Astrocyte (in vitro differentiated cells and primary cell): ENCODE data around the gene LRRC4C. TPM values are rescaled to one million over a fixed set of nuclear protein-coding genes. Genes with fewer than 3 reads are reported as not detected.

ENCODE experiments used
- DNase-seq: peaks from one replicate; pipeline ENCODE4 v3.0.0-alpha.2; 2010; ENCODE audit warnings: low read depth
- FAIRE-seq: peaks from 2 replicates; lab custom pipeline; 2011; peaks lifted over from hg19 to GRCh38; lab: Jason Lieb, UNC
- H2AFZ ChIP-seq: 2 replicates; pipeline ENCODE4 v1.6.0; 2012; ENCODE audit warnings: low read depth, low read length, inconsistent platforms
- H3K27ac ChIP-seq: 2 replicates; pipeline ENCODE4 v1.5.1; 2011; ENCODE audit warnings: low read depth, low read length, inconsistent platforms
- H3K27me3 ChIP-seq: 2 replicates; pipeline ENCODE4 v1.6.0; 2011; ENCODE audit warnings: low read length, inconsistent platforms; ENCODE audit not compliant: insufficient read depth
- H3K36me3 ChIP-seq: 2 replicates; pipeline ENCODE4 v1.5.1; 2011; ENCODE audit warnings: low read length, inconsistent platforms; ENCODE audit not compliant: insufficient read depth
- H3K4me1 ChIP-seq: 2 replicates; pipeline ENCODE4 v1.5.1; 2011; ENCODE audit warnings: low read length, inconsistent platforms; ENCODE audit not compliant: insufficient read depth
- H3K4me2 ChIP-seq: 2 replicates; pipeline ENCODE4 v1.6.0; 2012; ENCODE audit warnings: low read length, inconsistent platforms
- H3K4me3 ChIP-seq: 2 replicates; pipeline ENCODE4 v1.5.1; 2011; ENCODE audit warnings: low read depth, mild to moderate bottlenecking, low read length, inconsistent platforms; ENCODE audit not compliant: insufficient read depth
- H3K79me2 ChIP-seq: 2 replicates; pipeline ENCODE4 v1.6.0; 2012; ENCODE audit warnings: mild to moderate bottlenecking, low read length, inconsistent platforms; ENCODE audit not compliant: insufficient read depth
- H3K9ac ChIP-seq: 2 replicates; pipeline ENCODE4 v1.6.0; 2012; ENCODE audit warnings: mild to moderate bottlenecking, low read length, inconsistent platforms
- H3K9me3 ChIP-seq: 2 replicates; pipeline ENCODE4 v1.5.1; 2012; ENCODE audit warnings: low read depth, mild to moderate bottlenecking, low read length, inconsistent platforms; ENCODE audit not compliant: insufficient read depth
- H4K20me1 ChIP-seq: 2 replicates; pipeline ENCODE4 v1.6.0; 2012; ENCODE audit warnings: low read length, inconsistent platforms; ENCODE audit not compliant: insufficient read depth
- H3K27ac Mint-ChIP-seq: one replicate; pipeline ENCODE4 v1.8.0; 2021; ENCODE audit warnings: mild to moderate bottlenecking, mixed read lengths; ENCODE audit not compliant: unreplicated experiment
- H3K27me3 Mint-ChIP-seq: one replicate; pipeline ENCODE4 v1.8.0; 2021; ENCODE audit warnings: low read depth, mixed read lengths; ENCODE audit not compliant: unreplicated experiment
- H3K36me3 Mint-ChIP-seq: one replicate; pipeline ENCODE4 v1.8.0; 2021; ENCODE audit warnings: low read depth, mixed read lengths; ENCODE audit not compliant: unreplicated experiment
- H3K4me1 Mint-ChIP-seq: one replicate; pipeline ENCODE4 v1.8.0; 2021; ENCODE audit warnings: low read depth, mixed read lengths; ENCODE audit not compliant: unreplicated experiment
- H3K4me3 Mint-ChIP-seq: one replicate; pipeline ENCODE4 v1.8.0; 2021; ENCODE audit warnings: mild to moderate bottlenecking, moderate library complexity, mixed read lengths; ENCODE audit not compliant: unreplicated experiment
- H3K9me3 Mint-ChIP-seq: one replicate; pipeline ENCODE4 v1.8.0; 2021; ENCODE audit warnings: mild to moderate bottlenecking, mixed read lengths; ENCODE audit not compliant: unreplicated experiment
- EZH2 ChIP-seq: IDR thresholded peaks from 2 replicates; pipeline ENCODE4 v1.6.1; 2012; ENCODE audit warnings: mild to moderate bottlenecking, low read length, inconsistent platforms; ENCODE audit not compliant: insufficient read depth
- total RNA-seq: library from RNA; stranded (reverse); gene quantifications from 2 replicates; pipeline ENCODE4 v1.2.1, GENCODE V29; 2021
- TF ChIP-seq, protein P1 (sequence below): IDR thresholded peaks from 2 replicates; pipeline ENCODE4 v1.5.1; 2011; ENCODE audit warnings: low read depth, mild to moderate bottlenecking, inconsistent platforms, low read length, moderate library complexity; ENCODE audit not compliant: insufficient read depth

LRRC4C gene
- total RNA-seq, 1 donor from 2014 or later: 9.0 TPM

GRCh38 chr11:40166892-40167291 is 1292.6 kb downstream of the LRRC4C start:
- H3K4me2 ChIP-seq: no peak overlapping the region
- peaks cover 2% of the 10 kb centered on the region for H3K4me1 ChIP-seq
- Mint-ChIP-seq H3K27me3 (no peaks in the 10 kb centered on the region), H3K27ac (no peak overlapping the region), H3K4me1 (peaks cover 18% of the 10 kb centered on the region), H3K9me3 (no peaks in the 10 kb centered on the region), H3K36me3 (peaks cover 3% of the 10 kb centered on the region), H3K4me3 (no peak overlapping the region)
- H3K36me3 ChIP-seq: no peaks in the 10 kb centered on the region
- H3K9ac ChIP-seq: no peak overlapping the region
- H3K27ac ChIP-seq: no peak overlapping the region
- H3K79me2 ChIP-seq: no peaks in the 10 kb centered on the region
- no peaks in the 10 kb centered on the region for H3K27me3 ChIP-seq
- H3K4me3 ChIP-seq: no peak overlapping the region
- no peak for FAIRE-seq
- H2AFZ ChIP-seq: no peak overlapping the region
- no peaks in the 10 kb centered on the region for H4K20me1 ChIP-seq
- DNase-seq: peak; percentile 39
- TF ChIP-seq EZH2: no peak
- TF ChIP-seq, protein P1, sequence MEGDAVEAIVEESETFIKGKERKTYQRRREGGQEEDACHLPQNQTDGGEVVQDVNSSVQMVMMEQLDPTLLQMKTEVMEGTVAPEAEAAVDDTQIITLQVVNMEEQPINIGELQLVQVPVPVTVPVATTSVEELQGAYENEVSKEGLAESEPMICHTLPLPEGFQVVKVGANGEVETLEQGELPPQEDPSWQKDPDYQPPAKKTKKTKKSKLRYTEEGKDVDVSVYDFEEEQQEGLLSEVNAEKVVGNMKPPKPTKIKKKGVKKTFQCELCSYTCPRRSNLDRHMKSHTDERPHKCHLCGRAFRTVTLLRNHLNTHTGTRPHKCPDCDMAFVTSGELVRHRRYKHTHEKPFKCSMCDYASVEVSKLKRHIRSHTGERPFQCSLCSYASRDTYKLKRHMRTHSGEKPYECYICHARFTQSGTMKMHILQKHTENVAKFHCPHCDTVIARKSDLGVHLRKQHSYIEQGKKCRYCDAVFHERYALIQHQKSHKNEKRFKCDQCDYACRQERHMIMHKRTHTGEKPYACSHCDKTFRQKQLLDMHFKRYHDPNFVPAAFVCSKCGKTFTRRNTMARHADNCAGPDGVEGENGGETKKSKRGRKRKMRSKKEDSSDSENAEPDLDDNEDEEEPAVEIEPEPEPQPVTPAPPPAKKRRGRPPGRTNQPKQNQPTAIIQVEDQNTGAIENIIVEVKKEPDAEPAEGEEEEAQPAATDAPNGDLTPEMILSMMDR: no peak
- no peaks in the 10 kb centered on the region for H3K9me3 ChIP-seq

GRCh38 chr11:40162901-40163883 is 1296.3 kb downstream of the LRRC4C start:
- FAIRE-seq (no peak), DNase-seq (no peak)
- no peak overlapping the region for H3K4me2 ChIP-seq
- H3K9ac ChIP-seq: no peak overlapping the region
- H3K36me3 ChIP-seq: no peaks in the 10 kb centered on the region
- TF ChIP-seq EZH2: no peak
- TF ChIP-seq, protein P1: no peak
- no peaks in the 10 kb centered on the region for H3K27me3 ChIP-seq
- no peaks in the 10 kb centered on the region for H3K9me3 ChIP-seq
- Mint-ChIP-seq H3K27me3 (no peaks in the 10 kb centered on the region), H3K36me3 (peaks cover 3% of the 10 kb centered on the region), H3K4me1 (peaks cover 7% of the 10 kb centered on the region), H3K4me3 (no peak overlapping the region), H3K27ac (no peak overlapping the region), H3K9me3 (no peaks in the 10 kb centered on the region)
- H3K4me3 ChIP-seq: no peak overlapping the region
- no peaks in the 10 kb centered on the region for H3K79me2 ChIP-seq
- H3K4me1 ChIP-seq: peaks cover 5% of the 10 kb centered on the region
- H3K27ac ChIP-seq: no peak overlapping the region
- H2AFZ ChIP-seq: no peak overlapping the region
- no peaks in the 10 kb centered on the region for H4K20me1 ChIP-seq
